KMS-11 (cell line): Measurements from ENCODE around the gene MYO16.

ENCODE experiments used
- H2AFZ ChIP-seq: fragments of 200-600 bp; sonication (generic); 2 replicates; pipeline ENCODE4 v1.6.1; 2016; ENCODE audit warnings: antibody characterized with exemption, mixed run types, low read depth
- H3K27ac ChIP-seq: fragments of 200-600 bp; sonication (generic); 2 replicates; pipeline ENCODE4 v1.6.1; 2016; ENCODE audit warnings: mild to moderate bottlenecking, mixed run types
- H3K27me3 ChIP-seq: fragments of 200-600 bp; sonication (generic); 2 replicates; pipeline ENCODE4 v1.6.1; 2017; ENCODE audit warnings: mild to moderate bottlenecking, low read depth, mixed run types, moderate library complexity; ENCODE audit not compliant: insufficient read depth
- H3K36me3 ChIP-seq: fragments of 200-600 bp; sonication (generic); 2 replicates; pipeline ENCODE4 v1.6.1; 2017; ENCODE audit warnings: mild to moderate bottlenecking, mixed run types; ENCODE audit not compliant: insufficient read depth
- H3K4me1 ChIP-seq: fragments of 200-600 bp; sonication (generic); 2 replicates; pipeline ENCODE4 v1.6.1; 2016; ENCODE audit warnings: mild to moderate bottlenecking, low read depth, mixed run types; ENCODE audit not compliant: poor library complexity, severe bottlenecking
- H3K4me2 ChIP-seq: fragments of 200-600 bp; sonication (generic); 2 replicates; pipeline ENCODE4 v1.7.0; 2016; ENCODE audit warnings: mild to moderate bottlenecking, mixed run types
- H3K4me3 ChIP-seq: fragments of 200-600 bp; sonication (generic); IDR thresholded peaks from 2 replicates; pipeline ENCODE4 v1.6.1; 2017; ENCODE audit warnings: low read depth, low read length, mixed read lengths; ENCODE audit not compliant: insufficient read depth
- H3K79me2 ChIP-seq: fragments of 200-600 bp; sonication (generic); 2 replicates; pipeline ENCODE4 v1.6.1; 2016; ENCODE audit warnings: low read depth, mixed run types; ENCODE audit not compliant: insufficient read depth
- H3K9ac ChIP-seq: fragments of 200-600 bp; sonication (generic); 2 replicates; pipeline ENCODE4 v1.6.1; 2016; ENCODE audit warnings: mild to moderate bottlenecking, mixed run types
- H4K20me1 ChIP-seq: fragments of 200-600 bp; sonication (generic); 2 replicates; pipeline ENCODE4 v1.6.1; 2016; ENCODE audit warnings: mild to moderate bottlenecking, mixed run types; ENCODE audit not compliant: insufficient read depth
- CTCF ChIP-seq: fragments of 200-600 bp; sonication (generic); conservative IDR thresholded peaks from 2 replicates; pipeline ENCODE4 v1.6.1; 2017; ENCODE audit warnings: low read depth, mild to moderate bottlenecking, antibody characterized with exemption, low read length, moderate library complexity, mixed read lengths

Gene MYO16

GRCh38 chr13:108830916-108831315, 201.5 kb downstream of the MYO16 start:
- no peak for TF ChIP-seq CTCF
- Histone ChIP-seq H3K9ac (no peak overlapping the region), H3K4me3 (no peak overlapping the region)

GRCh38 chr13:108833531-108833930, 204.1 kb downstream of the MYO16 start:
- H2AFZ ChIP-seq, result no peak overlapping the region

More at GRCh38 chr13:108830916-108831315, 201.5 kb downstream of the MYO16 start:
- Histone ChIP-seq H3K27me3 (no peaks in the 10 kb centered on the region), H2AFZ (no peak overlapping the region), H3K4me1 (no peaks in the 10 kb centered on the region), H4K20me1 (no peaks in the 10 kb centered on the region), H3K36me3 (no peaks in the 10 kb centered on the region), H3K79me2 (no peaks in the 10 kb centered on the region), H3K27ac (no peak overlapping the region), H3K4me2 (no peak overlapping the region)

GRCh38 chr13:108834193-108834592, 204.8 kb downstream of the MYO16 start:
- Histone ChIP-seq H2AFZ (no peak overlapping the region), H3K9ac (no peak overlapping the region), H3K79me2 (no peaks in the 10 kb centered on the region), H3K36me3 (no peaks in the 10 kb centered on the region), H3K27ac (no peak overlapping the region), H3K4me2 (no peak overlapping the region), H3K27me3 (no peaks in the 10 kb centered on the region), H3K4me1 (no peaks in the 10 kb centered on the region), H4K20me1 (no peaks in the 10 kb centered on the region), H3K4me3 (no peak overlapping the region)
- no peak for TF ChIP-seq CTCF

More at GRCh38 chr13:108833531-108833930, 204.1 kb downstream of the MYO16 start:
- no peak overlapping the region for H3K27ac ChIP-seq
- H4K20me1 ChIP-seq, result no peaks in the 10 kb centered on the region
- H3K27me3 ChIP-seq, result no peaks in the 10 kb centered on the region
- no peaks in the 10 kb centered on the region for H3K36me3 ChIP-seq
- H3K4me1 ChIP-seq, result no peaks in the 10 kb centered on the region
- H3K9ac ChIP-seq, result no peak overlapping the region
- no peak for TF ChIP-seq CTCF
- no peak overlapping the region for H3K4me3 ChIP-seq
- H3K4me2 ChIP-seq, result no peak overlapping the region
- H3K79me2 ChIP-seq, result no peaks in the 10 kb centered on the region

GRCh38 chr13:108835083-108835482, 205.7 kb downstream of the MYO16 start:
- no peak overlapping the region for H3K27ac ChIP-seq
- H3K27me3 ChIP-seq, result no peaks in the 10 kb centered on the region
- no peak overlapping the region for H2AFZ ChIP-seq
- H3K4me1 ChIP-seq, result no peaks in the 10 kb centered on the region
- H3K4me2 ChIP-seq, result no peak overlapping the region
- no peaks in the 10 kb centered on the region for H3K36me3 ChIP-seq
- no peaks in the 10 kb centered on the region for H4K20me1 ChIP-seq
- no peak overlapping the region for H3K4me3 ChIP-seq
- no peak overlapping the region for H3K9ac ChIP-seq
- no peak for TF ChIP-seq CTCF
- H3K79me2 ChIP-seq, result no peaks in the 10 kb centered on the region
